HL-60/S4 treated with retinoic acid at 250 ng/mL for 4 days and 3 days (cell line): ENCODE measurements around the gene CPA5.

Experiments
- in situ Hi-C: fragments of 300-500 bp; cut with MboI; formaldehyde crosslinking; loops from 2 replicates; pipeline ENCODE4 v1.7.0; 2022; ENCODE audit warnings: low sequenced_read_pairs

CPA5 gene

GRCh38 chr7:130329681-130330080, 14.9 kb upstream of the CPA5 start:
- in situ Hi-C loops = no loop called here

DNA sequence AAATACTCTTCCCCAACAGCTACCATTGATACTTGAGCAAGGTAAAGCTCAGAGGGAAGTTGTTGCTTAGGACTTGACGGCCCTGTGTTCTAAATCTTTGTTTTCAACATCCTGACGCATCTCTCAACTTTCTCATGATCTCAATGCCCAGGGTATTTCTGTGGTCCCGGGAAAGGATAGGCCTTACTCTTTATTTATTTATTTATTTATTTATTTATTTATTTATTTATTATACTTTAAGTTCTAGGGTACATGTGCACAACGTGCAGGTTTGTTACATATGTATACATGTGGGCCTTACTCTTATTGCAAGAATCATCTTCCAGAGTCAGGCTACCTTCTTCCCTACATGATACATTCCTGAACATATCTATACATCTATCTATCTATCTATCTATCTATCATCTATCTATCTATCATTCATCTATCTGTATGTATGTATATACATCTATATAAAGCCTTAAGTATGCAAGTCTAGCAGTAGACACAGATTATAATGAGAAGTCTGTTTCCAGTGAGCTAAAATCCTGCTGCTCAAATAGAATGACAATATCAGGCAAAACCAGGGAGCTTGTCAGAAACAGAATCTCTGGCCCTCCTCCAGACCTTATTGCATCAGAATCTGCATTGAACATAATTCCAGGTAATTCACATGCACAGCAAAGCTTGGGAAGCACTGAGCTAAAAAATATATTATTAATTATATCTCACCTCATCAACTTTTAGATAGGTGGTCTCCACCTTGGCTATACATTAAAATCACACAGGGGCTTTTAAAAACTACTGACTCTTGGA, 12.2 kb upstream of the CPA5 start:
- in situ Hi-C loops = no loop called here

- in situ Hi-C loops = no loop called here
These were observed 10.8 kb upstream of the CPA5 start for GRCh38 chr7:130333832-130334231.

GRCh38 chr7:130334274-130334673, 10.3 kb upstream of the CPA5 start:
- in situ Hi-C loops = no loop called here

DNA sequence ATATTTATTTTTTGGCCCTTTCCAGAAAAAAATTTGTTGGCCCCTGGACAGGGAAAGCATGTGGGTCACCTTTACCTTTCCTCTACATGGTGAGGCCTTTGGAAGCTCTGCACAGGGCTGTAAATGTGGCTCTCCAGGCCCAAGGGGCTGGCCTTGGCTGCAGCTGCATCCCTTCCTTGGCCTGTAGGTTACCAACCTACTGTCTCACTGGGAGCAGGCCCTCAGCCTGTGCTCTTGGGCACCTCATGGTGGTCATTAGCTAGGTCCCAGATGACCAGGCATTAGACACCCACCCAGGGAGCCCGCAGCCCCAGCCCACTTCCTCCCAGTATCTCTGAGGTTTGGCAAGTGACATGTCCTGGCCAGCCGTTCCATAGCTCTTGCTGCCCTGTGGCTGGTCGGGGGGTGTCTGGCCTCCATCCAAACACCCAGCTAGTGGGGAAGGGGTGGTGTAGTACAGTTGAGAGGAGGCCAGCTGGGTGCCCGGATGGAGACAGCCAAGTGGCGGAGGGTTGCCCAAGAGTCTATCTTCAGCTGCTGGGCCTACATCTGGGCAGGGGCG, 7.1 kb upstream of the CPA5 start:
- in situ Hi-C loops = no loop called here

- in situ Hi-C loops = no loop called here
These were observed 6.4 kb upstream of the CPA5 start for GRCh38 chr7:130338233-130338632.

DNA sequence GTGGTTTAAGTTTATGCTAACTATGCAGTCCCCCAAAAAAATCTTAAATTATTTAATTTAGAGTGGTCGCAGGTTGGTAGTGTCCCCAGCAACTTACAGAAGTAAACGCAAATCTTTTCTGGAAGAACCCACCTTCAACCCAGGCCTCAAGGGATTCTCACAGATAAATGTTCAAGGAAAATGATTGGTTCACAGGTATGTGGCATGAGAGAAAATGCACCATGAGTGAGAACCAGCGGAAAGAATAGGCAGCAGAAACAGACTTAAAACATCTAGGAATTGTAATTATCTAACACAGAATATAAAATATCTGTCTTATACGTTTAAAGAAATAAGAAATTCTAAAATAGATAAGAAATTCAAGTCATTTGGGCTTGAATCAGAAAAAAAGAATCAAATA, 2.7 kb upstream of the CPA5 start:
- in situ Hi-C loops = no loop called here

- in situ Hi-C loops = no loop called here
These were observed 1.8 kb upstream of the CPA5 start for GRCh38 chr7:130342701-130343380.

DNA sequence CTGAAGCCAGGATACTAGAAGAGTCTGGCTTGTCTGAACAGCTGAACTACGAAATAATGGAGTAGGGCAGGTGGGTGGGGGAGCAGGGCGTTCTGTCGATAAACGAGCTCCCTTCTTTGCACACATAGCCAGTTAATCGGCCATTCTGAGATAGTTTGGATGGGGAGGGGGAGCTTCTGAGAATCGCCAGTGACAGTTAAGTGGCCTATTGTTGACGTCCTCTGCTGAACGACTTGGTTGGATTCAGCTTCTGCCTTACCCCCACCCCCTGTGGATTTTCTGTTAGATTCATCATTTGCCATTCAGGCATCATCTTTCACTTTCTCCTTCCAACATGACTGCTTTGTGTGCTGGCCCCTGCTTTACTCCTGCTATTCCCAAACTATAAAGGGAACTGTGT, 520 bp downstream of the CPA5 start:
- in situ Hi-C loops = no loop called here

DNA sequence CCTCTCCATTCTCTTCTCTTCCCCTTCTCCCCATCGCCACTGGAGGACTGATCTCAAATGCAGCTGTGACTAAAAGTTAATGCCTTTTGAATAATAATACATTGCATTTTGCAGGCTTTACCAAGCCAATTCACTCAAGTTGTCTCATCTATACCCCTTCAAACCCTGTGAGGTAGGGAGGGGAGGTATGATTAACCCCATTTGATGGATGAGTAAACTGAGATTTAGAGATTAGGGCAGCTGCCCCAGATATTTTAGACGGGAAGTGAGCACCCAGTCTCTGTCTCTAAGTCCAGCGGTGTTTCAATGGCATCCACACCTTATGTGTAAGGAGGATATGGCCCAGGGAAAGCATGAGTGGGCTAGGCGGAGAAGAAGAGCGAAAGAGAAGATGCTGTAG, 1.1 kb downstream of the CPA5 start:
- in situ Hi-C loops = no loop called here

DNA sequence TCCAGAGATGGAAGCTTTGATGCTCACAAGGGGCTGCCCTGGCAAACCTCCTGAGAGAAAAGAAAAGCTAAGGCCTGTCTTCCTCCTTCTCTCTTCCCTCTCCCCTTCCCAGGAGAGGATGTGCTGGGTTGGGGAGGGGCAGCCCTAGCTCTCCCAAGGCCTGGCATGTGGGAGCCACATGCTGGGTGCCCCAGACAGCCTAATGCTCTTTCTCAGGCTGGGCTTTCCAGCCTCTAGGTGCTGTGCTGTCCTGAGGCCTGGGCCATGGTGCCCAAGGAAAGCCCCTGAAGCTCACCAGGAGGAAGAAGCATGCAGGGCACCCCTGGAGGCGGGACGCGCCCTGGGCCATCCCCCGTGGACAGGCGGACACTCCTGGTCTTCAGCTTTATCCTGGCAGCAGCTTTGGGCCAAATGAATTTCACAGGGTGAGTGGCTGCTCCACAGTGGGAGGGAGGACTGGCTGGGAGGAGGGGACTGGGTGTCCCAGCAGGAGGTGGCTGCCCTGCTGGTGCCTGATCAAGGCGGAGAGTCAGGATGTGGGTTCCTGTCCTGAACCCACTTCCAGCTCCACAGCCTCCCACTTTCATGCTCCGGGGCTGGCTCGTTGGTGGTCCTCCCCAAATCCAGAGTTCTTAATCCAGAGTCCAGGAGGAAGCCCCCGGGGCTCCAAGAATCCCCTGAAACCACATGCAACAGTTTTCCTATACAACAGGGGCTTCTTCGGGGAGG, 1.7 kb downstream of the CPA5 start:
- in situ Hi-C loops = no loop called here

- in situ Hi-C loops = no loop called here
These were observed 2.3 kb downstream of the CPA5 start for GRCh38 chr7:130346941-130347340.

DNA sequence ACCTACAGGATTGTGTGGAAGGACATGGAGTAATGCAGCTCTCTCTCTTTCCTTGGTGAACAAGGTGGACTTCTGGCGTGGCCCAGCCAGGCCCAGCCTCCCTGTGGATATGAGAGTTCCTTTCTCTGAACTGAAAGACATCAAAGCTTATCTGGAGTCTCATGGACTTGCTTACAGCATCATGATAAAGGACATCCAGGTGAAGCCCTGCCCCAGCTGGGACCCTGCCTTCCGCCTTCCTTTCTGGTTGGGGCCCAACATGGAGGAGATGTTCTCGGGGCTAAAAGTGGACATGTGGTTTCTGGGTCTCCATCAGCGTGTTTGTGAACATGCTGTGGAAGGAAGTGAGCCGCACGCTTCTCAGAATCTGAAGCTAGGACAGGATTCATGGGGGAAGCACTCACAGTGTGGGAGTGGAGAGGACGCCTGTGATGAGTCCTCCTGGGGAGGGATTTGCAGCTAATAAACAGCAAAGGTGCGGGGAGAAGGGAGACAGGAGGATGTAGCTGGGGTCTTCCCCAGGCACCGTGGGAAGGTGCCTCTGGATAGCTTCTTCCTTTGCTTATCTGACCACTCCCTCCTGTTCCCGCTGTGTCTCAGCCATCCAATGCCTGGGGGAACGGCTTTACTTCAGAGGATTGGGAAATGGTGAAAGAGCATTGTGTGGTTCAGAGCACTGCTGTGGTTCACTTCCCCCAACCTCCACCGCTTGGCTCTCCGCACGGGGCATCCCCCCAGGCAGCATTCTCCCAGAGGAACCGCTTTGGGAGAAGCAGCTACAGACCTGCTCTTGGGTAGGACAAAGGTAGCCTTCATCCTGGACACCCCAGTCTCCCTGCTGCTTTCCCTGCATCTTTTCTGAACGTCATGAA, 5.5 kb downstream of the CPA5 start:
- in situ Hi-C loops = no loop called here

DNA sequence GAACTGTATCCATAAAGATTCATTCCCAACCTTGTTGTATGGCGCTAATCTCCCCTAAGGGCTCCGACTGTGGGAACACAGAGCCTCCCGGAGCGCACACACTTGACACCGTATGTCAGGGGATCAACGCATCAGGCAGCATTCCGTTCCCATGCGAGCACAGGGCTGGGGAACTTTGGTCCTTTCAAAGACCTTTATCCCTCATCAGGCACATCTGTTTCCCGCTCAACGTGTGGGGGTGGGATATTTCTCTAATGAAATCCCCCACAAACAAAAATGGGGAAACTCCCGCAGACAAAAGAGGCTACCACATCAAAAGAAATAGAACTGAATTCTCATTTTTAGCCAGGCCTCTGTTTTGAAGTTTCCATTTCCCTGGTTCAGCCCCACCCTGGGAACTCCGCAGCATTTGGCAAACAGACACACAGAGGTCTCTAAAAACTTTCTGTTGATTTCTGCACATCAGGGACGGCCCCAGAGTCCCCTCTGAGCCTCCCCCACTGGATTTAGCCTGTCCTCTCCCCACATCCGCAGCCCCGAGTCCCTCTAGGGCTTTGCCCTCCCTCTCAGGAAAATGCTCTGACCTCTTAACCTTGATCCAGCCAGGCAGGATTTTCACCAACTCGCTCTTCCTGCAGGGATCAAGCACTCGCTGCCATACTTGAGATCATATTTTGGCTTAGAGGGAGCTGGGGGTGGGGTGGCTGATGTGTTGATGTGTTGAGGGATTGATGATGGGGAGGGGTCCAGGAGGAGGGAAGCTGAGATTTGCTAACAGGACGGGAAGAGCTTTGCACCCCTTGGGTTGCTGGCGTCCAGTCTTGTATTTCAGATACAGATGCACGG, 6.6 kb downstream of the CPA5 start:
- in situ Hi-C loops = no loop called here

GRCh38 chr7:130351791-130352090, 7.1 kb downstream of the CPA5 start:
- in situ Hi-C loops = no loop called here

- in situ Hi-C loops = no loop called here
These were observed 7.8 kb downstream of the CPA5 start for GRCh38 chr7:130352194-130353074.

DNA sequence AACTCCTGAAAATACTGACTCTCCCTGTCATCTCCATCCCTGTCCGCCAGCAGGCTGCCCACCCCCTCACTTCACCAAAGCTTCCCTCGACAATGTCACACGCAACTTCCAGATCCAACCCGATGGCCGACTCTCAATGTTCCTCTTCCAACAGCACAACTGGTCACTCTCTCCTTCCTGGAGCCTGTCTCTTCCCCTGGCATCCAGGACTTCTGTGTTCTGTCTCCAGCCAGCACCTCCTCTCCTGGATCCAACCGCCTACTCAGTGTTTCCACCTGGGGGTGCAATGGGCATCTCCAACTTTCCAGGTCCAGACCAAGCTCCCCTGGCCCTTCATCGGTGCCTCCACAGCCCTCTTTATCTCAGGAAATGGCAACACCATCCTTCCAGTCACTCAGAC, 8.6 kb downstream of the CPA5 start:
- in situ Hi-C loops = no loop called here

DNA sequence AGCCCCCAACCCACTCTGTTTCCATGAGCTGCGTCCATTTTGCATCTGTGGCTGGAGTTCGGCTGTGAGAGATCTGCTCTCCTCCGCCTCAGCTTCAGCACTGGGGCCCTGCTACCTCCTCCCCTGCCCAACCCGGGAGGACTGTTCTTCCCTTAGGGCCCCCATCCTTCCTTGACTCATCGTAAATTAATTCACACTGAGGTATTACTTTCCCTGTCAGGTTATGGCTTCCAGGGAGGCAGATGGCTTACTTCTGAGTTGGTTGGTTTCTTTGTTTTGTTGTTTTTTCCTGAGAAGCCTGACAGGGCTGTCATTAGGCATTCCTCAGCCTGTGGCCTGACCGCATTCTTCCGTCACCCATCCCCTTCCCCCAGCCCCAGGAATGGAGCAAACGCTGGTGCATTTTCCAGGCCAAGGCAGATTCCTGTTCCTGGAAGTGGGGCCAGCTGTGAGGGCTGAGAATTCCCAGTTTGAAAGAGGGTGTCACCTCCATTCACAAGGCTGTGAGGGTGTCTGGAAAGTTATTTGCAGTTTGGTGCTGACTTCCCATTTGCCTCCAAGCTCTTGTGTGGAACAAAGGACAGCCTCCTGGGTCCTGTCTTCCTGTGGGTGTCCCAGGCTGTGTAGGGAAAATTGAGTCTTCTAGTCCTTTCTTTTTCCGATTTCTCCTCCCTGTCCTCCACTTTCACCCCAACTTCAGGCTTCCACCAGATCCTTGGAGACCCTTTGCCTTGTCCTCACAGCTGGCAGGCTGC, 11.7 kb downstream of the CPA5 start:
- in situ Hi-C loops = no loop called here
